HG03342 (cell line): Measurements from ENCODE around the gene COPS3.
"Not testable (repeated sequence)": the region's sequence is repeated elsewhere in the genome, so short reads cannot be mapped to it uniquely, and the experiment has no call there.

ENCODE experiments used
- ATAC-seq: cut with Tn5 transposase; IDR thresholded peaks from one replicate; pipeline ENCODE4 v1.9.1; 2021; ENCODE audit warnings: mild to moderate bottlenecking, moderate library complexity; ENCODE audit not compliant: unreplicated experiment

The COPS3 gene

DNA sequence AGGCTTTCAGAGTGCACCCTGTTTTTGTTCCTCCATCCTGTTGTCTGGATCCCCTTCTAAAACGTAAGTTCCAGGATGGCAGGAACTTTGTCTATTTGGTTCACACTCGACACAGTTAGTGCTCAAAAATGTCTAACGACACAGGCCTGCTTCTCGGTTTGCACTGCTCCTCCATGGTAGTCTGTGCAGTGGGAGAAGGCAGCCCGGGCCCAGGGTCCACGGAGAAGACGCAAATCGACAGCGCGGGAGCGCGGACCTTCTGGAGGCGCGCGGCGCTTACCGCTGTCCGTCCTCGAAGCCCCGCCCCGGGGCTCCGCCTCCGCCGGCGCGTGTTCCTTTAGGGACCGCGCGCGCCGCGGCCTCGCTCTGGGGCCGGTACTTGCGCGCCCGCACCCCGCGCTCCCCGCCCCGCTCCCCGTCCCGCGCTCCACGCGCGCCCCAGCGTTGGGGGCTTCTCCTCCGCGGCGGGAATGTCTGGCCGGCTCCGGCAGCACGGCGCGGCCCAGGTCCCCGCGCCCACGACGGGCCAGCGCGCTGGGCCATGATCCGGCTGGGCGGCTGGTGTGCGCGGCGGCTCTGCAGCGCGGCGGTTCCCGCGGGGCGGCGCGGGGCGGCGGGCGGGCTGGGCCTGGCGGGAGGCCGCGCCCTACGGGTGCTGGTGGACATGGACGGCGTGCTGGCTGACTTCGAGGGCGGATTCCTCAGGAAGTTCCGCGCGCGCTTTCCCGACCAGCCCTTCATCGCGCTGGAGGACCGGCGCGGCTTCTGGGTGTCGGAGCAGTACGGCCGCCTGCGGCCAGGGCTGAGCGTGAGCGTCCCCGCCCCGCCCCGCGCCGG is 22.2 kb upstream of the COPS3 start, which contains the start of gene NT5M:
Gene NT5M (plus strand): TSS at position 364 of the 837 bp plus-strand sequence. CDS start 178 bp downstream, at position 542.
- ATAC-seq = peak; percentile 58

DNA sequence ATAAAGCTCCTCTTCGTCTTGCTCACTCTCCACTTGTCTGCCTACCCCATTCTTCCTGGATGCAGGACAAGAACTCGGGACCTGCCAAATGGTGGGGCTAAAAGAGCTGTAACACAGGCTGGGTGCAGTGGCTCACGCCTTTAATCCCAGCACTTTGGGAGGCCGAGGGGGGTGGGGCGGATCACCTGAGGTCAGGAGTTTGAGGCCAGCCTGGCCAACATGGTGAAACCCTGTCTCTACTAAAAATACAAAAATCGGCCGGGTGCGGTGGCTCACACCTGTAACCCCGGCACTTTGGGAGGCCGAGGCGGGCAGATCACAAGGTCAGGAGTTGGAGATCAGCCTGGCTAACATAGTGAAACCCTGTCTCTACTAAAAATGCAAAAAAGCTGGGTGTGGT is 20.6 kb upstream of the COPS3 start:
- not testable (repeated sequence) for ATAC-seq

DNA sequence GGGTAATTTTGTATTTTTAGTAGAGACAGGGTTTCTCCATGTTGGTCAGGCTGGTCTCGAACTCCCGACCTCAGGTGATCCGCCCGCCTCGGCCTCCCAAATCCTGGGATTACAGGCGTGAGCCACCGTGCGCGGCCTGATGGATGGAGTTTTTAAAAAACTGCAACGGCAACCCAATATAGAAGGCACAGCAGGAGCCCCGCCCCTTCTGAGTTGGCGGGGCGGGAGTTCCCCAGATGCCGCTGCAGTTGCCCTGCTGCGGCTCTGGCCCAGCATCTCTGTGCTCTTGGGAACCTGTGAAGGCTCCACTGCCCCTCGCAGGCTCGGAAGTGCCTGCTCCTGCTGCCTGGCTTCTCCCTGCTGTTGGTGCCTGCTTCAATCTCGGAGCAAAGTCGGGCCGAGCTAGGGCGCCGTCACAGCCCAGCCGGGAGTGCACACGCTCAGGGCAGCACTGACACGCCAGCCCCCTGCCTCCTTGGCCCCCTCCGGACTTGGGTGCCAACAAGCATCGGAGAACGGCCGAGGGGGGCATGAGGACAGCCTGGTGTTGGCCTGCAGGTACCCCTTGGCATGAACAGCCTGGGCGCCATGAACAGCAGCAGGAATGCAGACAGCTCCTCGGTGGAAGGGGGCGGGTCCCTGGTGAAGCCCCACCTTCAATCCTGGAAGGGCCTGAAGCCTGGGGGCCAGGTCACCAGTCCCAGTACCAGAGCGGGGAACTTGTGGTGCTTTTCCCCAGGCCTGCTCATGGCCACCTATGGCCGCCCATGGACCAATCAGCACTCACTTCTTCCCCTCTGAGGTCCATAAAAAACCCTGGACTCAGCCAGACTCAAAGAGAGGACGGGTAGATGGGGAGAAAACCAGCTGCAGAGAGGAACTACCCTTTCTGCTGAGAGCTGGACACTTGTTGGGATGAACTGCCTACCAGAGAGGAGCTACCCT is 19.9 kb upstream of the COPS3 start:
- no peak for ATAC-seq

DNA sequence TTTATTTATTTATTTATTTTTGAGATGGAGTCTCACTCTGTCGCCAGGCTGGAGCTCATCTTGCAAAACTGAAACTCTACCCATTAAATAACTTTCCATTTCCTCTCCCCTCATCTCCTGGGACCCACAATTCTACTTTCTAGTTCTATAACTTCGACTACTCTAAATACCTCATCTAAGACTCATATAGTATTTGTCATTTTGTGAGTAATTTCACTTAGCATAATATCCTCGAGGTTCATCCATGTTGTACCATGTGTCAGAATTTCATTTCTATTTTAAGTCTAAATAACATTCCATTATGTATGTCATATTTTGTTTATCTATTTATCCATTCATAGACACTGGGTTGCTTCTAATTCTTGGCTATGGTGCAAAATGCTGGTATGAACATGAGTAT is 17.1 kb upstream of the COPS3 start:
- no peak for ATAC-seq

DNA sequence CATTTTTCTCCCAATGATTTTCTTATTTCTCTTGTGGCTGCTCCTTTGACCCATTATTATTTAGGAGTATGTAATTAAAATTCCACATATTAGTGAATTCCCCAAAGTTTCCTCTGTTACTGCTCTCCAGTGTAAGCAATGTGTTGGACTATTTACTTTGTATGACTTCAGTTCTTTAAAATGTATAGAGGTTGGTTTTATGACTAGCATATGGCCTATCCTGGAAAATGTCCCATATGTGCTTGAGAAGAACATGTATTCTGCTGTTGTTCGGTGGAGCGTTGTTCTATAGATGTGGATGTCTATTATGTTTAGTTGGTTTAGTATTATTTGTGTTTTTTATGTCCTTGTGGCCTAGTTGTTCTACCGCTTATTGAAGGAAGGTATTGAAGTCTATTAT is 16.2 kb upstream of the COPS3 start:
- ATAC-seq = no peak

DNA sequence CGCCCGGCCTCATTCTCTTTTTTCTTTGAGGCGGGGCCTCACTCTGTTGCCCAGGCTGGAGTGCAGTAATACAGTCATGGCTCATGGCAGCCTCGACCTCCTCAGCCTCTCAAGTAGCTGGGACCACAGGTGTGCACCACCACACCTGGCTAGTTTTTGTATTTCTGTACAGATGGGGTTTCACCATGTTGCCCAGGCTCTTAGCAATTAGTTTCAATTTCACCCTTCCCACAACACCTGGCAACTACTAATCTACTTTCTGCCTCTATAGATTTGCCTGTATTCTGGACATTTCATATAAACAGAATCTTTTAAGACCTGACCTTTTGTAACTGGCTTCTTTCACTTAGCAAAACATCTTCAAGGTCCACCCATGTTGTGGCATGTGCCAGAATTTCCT is 14.1 kb upstream of the COPS3 start:
- ATAC-seq = no peak

DNA sequence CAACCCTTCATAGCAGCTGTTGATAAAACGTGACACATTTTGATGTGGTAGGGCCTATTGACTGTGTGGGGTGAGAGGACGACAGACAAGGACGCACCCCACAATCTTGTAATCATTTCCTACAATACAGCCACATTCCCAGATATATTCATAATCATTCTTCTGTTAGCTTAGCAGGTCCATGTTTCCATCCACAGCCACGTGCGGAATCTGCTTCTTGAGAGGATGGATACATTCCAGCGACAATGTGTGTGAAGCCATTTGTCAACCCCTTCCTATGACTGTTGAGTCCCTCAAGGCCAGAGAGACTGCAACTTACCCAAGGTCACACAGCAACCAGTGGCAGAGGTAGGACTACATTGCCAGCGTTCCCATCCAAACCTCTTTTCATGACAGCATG is 8.7 kb upstream of the COPS3 start:
- no peak for ATAC-seq

DNA sequence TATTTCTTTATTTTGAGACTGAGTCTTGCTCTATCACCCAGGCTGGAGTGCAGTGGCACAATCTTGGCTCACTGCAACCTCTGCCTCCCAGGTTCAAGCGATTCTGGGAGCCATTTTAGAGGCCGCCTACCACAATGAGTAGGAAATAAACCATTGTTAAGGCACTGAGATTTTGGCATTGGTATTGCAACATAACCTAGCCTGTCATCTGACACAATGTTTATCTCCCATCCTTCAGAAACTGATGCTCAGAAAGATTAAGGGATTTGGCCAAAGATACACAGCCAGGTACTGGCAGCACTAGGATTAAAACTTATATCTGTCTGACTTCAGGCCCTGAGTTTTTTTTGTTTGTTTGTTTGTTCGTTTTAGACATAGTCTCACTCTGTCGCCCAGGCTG is 8.0 kb upstream of the COPS3 start:
- ATAC-seq = no peak

DNA sequence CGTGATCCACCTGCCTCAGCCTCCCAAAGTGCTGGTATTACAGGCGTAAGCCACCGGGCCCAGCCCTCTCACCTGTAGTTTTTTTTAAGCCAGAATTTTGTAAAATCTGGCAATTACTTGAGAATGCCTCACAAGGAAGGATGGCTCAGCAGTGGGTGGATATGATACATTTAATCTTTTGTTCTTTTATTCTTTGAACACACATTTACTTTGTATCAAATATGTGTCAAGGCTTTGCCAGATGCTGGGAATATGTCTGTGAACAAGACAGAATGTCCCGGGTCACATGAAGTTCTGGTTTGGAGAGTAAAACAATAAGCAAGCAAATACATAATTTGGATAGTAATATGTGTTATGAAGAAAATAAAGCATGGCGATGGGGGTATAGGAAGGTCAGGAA is 4.9 kb upstream of the COPS3 start:
- ATAC-seq = no peak

DNA sequence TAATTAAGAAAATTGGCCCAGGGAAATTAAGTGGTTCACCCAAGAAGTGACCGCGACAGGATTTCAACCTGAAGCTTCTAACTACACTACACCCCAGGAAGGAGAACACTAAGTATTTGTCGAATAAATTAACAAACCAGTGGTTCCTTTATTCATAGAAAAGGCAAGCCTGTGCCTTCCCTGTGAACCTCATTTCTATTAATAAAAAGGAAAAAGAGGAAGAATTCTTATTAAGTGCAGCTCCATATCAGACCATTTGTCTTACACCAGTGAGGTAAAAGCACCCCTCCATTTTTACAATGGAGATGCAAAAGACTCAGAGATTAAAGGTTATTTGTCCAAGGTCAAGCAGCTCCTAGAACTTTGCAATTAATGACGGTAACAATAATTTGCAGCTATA is 1.7 kb downstream of the COPS3 start:
- no peak for ATAC-seq

DNA sequence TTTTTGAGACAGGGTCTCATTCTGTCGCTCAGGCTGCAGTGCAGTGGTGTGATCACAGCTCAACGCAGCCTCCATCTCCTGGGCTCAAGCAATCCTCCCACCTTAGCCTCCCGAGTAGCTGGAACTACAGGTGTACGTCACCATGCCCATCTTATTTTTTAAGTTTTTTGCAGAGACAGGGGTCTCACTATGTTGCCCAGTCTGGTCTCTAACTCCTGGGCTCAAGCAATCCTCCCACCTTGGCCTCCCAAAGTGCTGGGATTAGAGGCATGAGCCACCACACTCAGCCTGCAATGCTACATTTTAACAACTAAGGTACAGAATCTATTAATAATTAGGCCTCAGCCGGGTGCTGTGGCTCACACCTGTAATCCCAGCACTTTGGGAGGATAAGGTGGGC is 3.6 kb downstream of the COPS3 start:
- ATAC-seq = not testable (repeated sequence)

DNA sequence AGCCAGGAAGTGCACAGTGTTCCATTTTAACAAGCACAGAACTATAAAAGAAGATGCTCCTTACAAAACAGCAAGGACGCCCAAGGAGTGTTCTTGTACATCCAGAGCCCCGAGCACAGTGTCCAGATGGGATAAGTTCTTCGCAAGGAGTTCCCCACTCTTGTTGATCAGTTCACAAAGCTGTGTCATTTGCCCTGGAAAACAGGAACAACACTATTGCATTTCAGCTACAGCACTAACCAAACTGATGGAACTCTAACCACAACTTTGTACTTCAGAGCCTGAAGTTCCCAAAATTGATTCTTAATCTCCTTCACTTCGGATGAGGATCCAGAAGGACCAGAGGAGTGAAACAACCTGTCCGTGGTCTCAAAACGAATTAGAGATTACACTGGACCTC is 5.1 kb downstream of the COPS3 start:
- ATAC-seq = no peak

DNA sequence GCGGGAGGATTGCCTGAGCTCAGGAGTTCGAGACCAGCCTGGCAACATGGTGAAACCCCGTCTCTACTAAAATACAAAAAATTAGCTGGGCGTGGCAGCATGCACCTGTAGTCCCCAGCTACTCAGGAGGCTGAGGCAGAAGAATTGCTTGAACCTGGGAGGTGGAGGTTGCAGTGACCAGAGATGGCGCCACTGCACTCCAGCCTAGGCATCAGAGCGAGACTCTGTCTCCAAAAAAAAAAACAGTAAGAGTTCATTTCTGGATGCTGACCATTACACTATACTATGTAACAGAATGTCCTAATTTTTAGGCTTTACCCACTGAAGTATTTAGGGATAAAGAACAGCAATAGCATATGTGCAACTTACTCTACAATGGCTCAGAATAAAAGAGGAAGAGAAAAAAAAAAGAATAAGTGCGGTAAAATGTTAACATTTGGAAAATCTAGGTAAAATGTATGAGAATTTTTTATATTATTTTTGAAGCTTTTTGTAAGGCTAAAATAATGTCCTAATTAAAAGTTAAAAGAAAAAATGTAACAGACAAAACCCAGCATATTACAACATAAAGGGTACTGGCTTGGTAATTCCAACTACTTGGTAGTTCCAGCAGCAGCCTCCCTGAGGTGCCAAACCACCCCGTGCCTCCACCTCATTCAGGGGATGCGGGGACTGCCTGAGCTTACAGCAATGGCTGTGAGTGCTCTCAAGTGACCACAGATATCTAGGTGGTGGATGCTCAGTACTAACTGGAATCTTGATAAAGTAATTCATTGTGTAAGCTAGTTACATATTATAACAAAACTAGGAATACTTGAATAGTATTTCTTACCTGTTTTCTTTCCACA is 10.9 kb downstream of the COPS3 start:
- ATAC-seq = no peak

DNA sequence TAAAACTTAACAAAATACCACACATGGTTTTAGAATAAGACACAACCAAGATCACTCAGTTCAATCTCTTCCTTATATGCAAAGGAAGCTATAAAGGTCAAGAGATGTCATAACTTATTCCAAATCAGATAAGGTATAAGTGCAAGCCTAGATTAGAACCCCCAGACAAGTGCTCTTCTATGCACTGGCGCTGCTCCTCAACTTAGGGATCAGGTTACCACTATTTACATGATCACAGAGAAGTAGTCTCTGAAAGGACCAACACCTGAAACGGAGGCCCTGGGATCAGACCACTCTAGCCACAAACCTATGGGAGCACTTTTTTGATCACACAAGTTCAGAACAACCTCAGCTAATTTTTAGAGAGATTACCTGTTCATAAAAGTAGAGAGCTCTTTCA is 16.6 kb downstream of the COPS3 start:
- ATAC-seq = no peak

DNA sequence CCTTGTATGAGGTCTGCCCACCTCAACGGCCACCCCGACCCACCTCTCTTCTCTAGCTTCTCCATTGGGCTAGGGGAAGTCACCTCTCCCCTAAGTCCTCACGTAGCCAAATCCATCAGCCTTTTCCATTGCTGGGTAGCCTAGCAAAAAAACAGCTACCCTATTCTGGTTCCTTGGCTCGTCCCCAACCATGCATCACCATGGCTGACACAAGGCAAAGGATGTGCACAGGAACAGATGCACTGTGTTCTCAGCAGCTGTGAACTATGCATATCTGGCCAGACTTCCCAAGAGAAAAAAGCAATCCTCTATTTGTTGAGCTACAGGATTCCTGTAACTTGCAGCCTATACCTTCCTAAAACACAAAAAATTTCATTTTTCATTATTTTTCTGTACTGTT is 22.0 kb downstream of the COPS3 start:
- no peak for ATAC-seq

DNA sequence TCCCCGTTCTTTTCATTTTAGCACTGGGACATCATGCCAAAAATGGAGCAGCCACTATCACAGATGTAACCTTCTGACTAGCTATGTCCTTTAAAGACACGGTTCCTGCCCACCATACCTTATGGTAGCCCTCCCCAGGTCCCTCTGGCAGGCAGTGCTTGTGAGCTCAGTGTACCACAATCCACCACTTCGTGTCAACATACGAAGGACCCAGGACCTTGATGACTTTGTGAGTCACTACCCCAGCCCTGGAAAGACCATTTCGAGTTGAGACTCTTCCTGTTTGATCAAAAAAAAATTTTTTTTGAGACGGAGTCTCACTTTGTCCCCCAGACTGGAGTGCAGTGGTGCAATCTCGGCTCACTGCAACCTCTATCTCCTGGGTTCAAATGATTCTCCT is 23.0 kb downstream of the COPS3 start:
- no peak for ATAC-seq

DNA sequence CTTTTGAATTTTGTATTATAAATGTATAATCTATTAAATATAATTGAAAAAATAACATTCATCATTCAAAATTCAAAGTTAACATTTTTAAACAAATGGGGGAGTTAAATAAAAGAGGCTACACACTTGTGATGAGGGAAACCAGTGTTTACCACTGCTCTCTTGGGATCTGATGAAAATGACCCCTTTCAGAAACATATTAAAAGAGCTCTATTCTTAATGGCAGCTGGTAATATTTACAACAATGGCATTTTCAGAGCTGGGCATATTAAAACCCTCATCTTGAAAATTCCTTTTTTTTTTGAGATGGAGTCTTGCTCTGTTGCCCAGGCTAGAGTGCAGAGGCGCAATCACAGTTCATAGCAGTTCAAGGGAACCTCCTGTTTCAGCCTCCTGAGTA is 24.7 kb downstream of the COPS3 start:
- no peak for ATAC-seq

DNA sequence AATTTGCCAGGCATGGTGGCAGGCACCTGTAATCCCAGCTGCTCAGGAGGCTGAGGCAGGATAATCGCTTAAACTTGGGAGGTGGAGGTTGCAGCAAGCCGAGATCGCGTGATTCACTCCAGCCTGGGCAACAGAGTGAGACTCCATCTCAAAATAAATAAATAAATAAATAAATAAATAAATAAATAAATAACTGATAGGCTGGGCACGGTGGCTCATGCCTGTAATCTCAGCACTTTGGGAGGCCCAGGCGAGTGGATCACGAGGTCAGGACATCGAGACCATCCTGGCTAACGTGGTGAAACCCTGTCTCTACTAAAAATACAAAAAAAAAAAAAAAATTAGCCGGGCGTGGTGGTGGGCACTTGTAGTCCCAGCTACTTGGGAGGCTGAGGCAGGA is 25.4 kb downstream of the COPS3 start:
- ATAC-seq = not testable (repeated sequence)

DNA sequence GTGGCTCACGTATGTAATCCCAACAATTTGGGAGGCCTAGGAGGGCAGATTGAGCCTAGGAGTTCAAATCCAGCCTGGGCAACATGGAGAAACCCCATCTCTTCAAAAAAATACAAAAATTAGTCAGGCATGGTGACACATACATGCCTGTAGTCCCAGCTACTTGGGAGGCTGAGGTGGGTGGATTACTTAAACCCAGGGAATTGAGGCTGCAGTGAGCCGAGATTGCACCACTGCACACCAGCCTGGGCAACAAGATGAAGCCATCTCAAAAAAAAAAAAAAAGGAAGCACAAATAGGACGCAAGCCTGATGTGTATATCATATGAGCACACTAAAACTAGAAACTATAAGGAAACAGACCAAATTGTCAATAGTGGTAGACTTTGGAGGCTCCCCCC is 27.0 kb downstream of the COPS3 start:
- no peak for ATAC-seq

DNA sequence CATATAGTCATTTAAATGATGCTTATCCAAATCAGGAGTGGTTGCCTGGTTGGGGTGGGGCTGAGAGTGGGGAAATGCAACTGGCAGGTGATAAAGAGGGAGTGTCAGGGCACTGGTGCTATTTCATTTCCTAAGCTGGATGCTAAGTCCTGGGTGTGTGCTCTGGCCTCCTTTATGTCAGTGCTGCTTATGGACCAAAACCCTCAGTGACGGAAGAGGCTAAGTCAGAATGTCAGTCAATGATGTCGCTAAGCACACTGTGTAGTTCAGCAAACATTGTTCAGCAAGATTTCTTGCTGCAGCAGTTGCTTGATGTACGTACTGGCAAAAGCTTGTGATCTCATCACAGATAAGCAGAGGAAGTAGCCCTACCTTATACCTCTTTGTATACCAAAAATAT is 27.6 kb downstream of the COPS3 start:
- no peak for ATAC-seq

DNA sequence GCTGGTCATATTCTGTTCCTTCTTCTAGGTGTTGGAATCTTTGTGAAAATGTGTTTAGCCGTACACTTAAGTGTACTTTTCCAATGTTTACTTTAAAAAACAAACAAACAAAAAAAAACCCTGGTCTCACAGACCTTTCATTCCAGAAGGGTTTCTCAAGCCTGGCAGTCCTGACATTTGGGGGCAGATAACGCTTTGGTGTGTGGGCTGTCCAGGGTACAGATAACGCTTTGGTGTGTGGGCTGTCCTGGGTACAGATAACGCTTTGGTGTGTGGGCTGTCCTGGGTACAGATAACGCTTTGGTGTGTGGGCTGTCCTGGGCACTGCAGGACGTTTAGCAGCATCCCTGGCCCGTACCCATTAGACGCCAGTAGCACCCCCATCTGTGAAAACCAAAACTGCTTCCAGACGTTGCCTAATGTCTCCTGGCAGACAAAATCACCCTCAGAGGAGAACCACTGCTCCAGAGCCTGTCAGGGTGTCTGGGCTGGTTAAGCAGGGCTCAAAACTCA is 28.8 kb downstream of the COPS3 start:
- no peak for ATAC-seq
